ENCODE data around the gene PLXNA4. TPM values are rescaled to one million over a fixed set of nuclear protein-coding genes. Genes with fewer than 3 reads are reported as not detected.

PLXNA4 gene
- polyA plus RNA-seq, 3 donors, result 14.2 to 15.0 (median 14.6) TPM

DNA sequence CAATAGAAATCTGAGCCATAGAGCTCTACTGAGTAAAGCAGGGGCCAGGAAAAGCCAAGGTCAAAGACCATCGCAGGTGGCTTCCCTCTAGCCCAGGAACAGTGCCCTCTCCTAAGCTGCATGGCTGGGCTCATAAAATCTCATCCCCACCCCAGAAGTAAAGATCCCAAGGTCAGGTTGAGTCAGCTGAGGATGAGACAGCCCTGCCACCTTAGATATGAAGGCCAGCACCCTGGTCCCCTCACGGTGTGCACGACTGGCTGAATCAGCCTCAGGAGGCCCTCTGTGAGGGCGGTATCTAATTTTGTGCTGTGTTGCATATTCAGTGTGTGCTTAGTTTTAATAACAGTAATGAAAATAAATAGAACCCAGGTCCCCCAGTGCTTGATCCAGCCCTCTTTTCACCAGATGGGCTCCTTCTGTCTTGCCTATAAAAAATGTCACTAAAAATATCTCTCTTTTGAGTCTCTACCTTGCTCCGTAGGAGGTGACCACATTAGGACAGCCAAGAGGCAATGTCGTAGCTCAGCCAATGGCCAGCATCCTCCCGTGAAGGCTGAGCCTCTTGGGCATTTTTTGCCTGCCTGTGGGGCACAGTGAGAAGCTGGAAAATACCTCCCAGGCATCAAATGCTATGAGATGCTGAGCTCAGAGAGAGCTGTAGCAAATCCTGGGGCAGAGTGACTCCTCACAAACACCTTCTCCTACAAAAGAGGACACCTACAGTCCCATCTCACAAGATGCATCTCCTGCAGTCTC is 424.0 kb downstream of the PLXNA4 start:
- no peak for DNase-seq

DNA sequence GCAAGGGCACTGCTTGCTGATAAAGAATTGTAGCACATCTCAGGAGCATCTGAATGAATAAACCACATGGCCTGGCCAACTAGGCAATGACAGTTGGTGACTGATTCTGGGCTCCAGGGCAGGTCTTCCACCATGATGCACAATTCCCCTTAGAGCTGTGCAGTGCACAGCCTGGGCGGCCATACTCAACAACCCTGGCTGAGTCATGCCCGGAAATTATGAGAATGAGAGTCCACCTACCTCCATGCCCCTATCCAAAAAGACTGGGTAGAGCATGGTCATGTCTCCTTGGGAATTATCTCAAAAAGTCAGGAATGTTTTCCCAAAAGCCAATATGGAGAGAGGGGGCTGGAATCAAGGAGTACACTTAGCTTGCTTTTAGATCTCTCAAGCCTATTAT is 425.6 kb downstream of the PLXNA4 start:
- no peak for DNase-seq

DNA sequence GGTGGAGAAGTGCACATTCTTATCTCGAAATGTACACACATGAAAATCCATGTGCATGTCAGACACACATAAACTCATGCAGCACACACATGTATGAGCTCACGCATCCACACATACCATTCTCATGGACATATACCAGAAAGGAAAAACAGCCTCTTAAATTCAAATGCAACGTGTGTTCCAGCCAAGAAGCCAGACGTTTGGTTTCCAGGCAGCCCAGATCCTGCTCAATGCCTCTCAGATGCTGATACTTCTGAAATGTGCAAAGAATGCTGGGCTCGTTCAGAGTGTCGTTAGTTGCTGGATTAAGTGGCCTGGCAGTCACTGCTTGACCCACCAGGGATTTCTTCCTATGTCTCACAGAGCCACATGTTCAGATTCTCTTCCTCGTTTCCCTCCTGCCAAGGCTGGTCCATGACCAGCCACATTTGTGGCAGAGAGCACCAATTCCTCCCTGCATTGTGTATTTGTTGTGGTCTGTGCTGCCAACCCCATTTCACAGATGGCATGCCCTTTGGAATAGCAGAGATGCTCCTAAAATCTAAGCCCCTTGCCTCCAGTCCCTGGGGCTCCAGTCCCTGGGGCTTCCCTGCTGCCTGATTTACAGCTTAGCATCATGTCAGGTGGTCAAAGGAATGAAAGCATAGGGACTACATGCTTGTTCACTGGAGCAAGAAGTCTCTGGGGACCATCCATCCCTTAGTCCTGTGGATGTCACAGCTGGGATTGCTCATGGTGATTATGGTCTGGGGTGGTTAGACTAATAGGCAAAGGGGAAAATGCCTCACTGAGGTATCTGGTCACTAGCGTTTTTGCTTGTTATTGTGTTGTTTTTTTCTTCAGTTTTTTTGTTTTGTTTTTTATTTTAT is 426.6 kb downstream of the PLXNA4 start:
- DNase-seq, result no peak

DNA sequence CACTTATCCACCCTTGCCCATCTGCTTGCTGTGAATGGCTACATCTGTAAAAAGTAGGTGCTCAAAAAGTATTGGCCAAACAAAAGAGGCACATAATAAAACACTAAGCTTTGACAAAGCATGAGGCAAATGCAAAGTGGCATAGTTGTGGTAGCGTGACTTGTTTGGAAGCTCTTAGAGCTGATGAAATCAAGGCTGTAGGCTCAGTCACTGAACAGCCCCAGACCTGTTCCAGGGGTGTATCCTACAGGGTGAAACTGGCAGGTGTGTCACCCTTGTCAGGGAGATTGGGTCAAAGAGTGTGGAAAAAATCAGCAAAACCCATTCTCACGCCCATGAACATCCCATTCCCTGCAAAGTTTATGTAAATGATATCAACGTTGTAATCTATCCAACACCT is 427.4 kb downstream of the PLXNA4 start:
- DNase-seq, result no peak

DNA sequence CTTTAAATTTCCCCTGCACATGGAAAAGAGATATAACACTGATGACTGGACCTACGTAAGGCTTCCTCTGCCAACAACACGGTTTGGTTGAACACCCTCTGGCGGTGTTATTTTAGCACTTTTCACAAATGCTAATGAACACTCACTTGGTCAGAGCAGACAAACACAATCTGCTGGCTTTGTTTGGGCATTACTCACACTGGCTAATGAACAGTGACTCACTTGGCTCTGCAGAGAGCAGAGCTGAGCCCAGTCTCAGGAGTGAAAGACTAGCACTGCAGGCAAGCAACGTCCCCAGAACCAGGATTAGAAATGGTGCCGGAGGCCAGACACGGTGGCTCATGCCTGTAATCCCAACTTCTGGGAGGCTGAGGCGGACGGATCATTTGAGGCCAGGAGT is 430.8 kb downstream of the PLXNA4 start:
- DNase-seq, result no peak

DNA sequence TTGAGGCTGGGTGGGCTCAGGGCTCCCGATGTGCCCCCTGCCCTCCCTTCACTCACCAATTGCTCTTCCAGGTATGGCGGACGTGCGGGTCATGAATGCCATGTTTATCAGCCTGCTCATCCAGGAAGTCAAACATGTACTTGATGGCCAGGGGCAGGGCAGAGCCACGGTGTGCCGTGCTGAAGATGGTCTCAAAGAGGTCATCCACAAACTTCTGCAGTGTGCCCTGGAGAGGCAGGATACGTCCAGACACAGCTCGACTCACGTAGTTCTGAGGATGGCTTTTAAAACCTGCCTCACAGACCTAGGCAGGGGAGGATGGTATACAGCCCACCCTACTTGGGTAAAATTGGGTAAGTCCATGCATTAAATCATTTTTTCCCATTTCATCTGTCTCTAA is 431.2 kb downstream of the PLXNA4 start:
- no peak for DNase-seq

DNA sequence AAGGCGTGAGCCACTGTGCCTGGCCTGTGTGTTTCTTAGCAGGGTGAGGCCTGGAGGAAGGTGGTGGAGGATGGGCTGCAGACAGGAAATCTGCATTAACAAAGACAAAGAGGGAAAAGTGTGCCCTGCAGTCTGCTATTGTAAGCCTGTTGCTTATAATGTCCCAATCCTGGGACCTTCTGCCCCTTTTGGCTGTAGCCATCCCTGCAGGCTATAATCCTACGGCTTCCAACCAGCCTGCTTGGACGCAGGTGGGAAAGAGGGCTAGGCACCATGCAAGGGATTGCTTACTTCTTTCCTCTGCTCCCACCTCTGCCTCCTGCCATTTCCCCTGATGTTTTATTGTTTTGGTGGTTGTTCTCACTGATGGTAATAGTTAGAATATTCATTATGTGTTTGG is 434.3 kb downstream of the PLXNA4 start:
- DNase-seq, result no peak

DNA sequence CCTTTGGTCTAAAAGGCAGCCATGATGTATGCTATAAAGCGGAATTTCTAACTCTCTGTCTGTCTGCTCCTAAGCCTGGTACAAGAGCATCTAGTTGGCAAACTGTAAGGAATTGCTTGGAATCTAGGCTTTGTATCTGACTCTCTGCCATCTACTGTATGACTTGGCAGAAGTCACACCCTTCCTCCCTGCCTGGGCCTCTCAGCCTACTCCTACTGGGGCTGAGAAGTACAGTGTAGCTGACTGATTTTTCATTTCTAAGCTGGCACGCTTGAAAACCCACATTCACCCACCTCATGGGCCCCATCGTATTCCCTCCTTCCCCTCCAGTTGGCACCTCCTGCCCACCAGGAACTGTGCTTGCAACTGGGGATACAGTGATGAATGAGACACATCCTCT is 435.2 kb downstream of the PLXNA4 start:
- DNase-seq, result no peak

DNA sequence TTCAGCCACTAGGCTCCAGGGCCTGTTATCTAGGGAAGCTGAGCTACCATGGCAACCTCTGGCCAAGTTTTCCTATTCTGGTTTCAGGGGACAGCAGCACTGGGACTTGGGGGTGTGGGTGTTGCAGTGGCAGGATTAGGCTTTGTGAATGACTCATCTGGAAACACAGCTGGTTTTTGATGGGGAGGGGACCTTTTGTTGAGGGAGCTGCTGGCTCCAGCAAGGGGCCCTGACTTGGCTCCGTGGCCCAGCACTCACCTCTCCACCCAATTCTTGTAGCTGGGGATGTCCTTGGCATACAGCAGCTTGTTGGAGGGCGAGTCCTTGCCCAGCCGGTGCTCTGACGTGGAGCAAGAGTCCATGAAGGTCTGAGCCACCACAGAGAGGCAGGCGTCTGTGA is 435.9 kb downstream of the PLXNA4 start:
- no peak for DNase-seq

DNA sequence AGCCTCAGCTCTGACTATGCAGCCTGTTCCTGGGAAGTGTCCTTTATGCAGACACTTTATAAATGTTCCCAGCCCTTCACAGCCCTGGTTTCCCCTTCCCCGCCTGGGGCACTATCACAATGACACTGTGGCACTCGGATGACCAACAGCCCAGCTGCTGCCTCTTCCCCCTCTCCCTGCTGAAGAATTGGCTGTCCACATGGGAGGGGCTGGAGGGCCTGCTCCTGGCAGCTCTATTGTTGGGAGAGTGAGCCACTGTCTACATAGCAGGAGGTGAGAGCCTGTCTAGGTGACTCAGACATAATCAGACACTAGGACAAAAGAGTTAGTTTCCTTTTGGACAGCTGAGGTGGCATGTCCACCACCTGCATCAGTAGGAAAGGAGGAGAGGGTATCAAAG is 437.5 kb downstream of the PLXNA4 start:
- no peak for DNase-seq

DNA sequence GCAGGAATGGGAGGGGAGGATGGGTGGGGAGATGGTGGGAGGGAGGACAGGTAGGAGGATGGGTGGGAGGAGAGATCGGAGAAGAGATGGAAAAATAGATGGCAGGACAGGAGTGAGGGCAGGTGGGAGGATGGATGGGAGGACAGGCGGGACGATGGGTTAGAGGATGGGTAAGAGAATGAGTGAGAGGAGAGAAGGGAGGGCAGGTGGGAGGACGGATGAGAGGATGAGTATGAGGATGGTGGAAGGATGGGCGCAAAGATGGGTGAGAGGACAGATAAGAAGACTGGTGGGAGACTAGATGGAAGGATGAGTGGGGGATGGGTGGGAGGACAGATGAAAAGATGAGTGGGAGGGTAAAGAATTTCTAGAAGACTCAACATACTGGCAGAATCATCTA is 438.6 kb downstream of the PLXNA4 start:
- no peak for DNase-seq

DNA sequence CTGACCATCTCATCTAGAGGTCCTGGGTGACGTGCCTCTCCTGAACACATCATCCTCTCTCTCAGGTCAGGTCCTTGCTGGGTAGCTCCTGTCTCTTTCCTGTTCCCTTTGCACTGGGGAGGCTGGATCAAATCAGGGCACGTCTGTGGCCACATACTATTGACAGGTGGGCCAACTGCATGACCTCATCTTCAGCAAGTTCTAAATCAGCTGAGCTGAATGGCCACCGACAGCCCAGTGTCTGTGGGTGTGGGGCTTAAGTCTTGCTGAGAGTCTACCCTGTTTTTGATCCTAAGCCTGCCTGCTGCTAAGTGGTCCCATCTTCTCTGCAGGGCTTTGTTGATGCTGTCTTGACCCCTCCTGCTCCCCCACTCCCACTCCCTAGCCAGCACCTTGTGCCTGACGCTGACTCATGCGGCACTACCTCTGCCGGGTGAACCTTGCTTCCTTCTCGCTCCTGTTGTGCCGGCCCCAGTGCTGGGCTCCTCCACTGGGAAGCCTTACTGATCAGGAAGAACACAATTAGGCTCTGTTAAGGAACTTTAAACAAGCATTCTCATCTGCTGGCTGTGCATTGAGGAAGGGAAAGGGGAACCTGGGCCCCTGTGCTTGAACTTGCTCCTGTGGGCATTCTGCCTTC is 440.4 kb downstream of the PLXNA4 start:
- DNase-seq, result no peak

DNA sequence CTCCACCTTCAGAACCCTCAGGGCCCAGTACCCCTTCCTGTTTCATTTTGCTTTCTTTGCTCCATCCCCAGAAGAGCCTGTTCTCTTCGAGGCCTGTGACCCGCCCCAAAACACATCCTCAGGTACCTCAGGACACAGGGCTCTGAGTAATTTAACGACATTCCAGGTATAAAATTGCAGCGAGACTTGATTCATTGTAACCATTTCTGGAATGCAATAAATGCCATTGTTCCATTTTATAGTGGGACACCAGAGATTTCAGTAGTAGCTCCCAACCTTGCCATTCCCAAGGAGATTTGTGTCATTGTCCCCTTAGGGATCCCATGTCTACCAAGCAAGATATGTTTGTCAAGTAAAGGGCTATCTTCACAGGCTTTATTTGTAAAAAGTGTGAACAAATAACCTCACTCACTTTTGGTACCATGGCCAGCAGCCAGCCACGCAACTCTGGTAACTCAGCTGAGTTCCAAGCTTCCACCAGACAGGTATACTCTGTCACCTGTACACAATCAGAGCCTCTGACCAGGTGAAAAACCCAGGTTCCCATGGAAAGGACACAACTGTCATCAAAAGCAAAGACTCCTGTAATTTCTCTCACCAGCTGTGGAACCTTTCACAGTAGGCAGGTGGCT is 441.3 kb downstream of the PLXNA4 start:
- DNase-seq, result no peak

DNA sequence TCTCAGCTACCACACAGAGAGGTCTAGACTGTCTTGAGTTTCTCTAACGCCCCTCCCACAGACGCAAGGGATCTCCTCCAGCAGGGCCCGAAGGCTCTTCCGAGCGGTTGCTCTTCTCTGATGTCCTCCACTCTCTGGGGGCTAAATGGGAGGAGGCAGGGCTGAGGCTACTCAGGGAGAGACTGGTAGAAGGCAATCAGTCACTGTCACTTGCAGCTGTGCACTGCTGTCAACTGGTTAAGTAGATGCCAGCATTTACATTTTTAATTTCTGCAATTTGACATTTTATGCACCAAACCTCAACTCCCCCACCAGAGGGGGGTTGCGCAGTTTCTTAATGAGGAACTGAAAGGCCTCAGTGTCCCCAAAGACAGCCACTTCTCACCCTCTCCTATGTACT is 442.8 kb downstream of the PLXNA4 start:
- DNase-seq, result no peak

DNA sequence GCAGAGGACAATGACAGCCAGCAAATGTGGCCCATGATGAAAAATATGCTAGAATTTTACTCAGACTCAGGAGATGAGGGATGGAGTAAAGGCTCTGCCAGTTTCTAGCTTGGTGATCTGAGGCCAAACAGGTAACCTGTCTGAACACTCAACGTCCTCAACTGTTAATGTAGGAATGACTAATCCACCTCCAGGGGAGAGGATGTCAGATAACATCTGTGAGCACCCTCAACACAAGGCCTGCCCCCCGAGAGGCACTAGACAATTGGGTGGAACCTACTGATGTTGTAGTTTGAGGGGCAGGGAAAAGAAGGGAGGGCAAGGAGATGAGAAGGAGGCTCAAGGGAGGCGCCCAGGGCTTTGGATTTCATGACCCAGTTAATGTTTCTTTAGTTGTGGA is 445.1 kb downstream of the PLXNA4 start:
- no peak for DNase-seq

DNA sequence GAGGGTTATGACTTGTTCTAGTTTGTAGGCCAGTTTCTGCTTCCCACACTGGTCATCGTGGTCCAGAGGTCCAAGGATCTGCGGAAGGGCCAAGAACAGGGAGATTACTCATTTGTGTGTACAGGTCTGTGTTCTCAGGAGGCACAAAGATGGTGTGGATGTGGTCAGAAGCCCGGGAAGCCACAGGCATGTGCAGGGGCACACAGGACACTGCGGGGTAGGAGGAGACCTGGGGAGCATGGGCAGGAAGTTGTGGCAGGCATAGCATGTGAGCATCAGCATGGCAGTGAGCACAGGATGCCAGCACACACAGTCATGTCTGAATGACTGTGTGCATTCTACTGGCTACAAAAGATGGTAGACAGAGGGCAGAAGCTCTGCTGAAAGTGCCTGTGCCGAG is 445.8 kb downstream of the PLXNA4 start:
- no peak for DNase-seq

DNA sequence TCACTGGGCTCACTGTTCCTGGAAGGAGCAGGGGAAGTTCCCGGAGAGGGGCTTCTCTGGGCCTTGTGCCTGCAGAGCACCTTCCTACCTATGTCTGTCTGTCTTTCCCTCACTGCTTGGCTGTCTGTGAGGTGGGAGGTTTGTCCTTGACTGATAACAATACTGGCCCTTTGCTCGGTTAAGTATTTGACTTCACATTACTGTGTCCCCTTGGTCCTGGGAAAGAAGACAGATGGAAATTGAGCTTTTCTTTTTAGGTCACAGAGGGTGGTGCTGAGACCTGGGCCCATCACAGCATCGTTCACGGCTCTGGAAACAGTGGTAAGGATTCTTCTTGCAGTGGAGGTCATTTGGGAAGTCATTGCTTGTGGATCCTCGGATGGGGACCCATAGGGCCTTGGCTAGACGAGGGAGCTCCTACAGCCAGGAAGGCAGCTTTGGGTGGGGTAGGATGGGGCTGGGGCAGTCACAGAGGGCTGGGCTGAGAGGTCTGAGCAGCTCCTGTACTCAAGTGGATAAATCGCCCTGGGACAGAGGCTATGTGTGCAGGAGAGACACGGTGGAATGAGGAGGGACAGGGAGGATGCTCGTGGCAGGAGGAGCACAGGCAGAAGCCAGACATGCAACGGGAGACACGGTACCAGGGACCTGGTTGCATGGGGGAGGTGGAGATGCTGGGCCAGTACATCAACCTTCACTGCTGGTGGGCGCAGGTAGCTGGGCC is 450.2 kb downstream of the PLXNA4 start:
- DNase-seq, result no peak

DNA sequence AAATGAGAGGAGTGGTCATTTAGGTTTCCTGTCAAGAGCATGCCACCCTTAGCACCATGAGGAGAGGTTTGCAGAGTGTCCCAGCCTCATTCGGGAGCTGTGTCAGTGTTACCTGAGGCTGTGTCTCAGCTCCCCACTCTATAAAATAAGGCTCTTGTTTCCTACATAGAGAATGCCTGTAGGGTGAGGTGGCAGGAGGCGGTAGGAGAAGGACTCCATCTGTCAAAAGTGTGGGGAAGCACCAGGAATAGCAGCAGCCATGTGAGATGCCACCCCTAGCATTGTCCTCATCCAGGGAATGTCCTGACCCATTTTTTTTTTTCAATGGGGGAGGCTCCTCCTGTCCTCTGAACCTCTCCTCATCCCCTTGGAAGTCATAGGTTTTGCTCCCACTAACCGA is 451.2 kb downstream of the PLXNA4 start:
- no peak for DNase-seq

DNA sequence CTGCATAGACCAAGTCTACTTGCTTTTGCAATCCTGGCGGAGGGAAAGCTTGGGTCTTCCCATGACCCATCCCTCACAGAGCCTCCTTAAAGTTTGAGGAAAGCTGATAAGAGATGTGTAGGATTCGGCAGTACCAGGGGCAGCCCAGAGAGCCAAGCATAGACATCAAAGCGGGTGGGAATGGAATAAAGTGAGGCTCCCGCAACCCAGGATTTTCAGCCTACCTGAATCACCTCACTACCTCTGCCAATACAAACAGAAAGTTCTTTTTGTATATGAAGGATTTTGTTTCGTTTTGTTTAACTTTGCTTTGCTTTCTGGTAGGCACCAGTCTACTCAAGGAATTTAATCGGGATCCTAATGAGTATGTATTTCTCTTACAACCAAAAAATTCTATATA is 451.7 kb downstream of the PLXNA4 start:
- no peak for DNase-seq

DNA sequence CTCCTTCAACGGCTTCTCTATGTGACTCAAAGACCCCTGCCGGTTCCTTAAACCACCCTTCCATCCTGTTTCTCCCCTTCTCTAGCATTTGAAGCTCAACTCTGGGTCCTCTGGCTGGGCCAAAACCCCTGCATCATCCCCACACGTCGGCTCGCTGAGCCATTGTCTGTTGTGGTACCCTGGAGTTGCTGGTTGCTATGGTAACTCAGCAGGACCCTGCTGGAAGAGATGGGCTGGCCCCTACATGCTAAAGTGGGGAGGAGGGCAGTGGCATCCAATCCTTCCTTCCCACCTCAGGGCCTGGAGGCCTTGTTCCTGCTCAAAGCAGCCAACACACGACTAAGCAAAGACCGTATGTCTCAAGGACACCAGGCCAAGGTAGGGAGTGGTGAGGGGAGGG is 452.5 kb downstream of the PLXNA4 start:
- DNase-seq, result no peak

DNA sequence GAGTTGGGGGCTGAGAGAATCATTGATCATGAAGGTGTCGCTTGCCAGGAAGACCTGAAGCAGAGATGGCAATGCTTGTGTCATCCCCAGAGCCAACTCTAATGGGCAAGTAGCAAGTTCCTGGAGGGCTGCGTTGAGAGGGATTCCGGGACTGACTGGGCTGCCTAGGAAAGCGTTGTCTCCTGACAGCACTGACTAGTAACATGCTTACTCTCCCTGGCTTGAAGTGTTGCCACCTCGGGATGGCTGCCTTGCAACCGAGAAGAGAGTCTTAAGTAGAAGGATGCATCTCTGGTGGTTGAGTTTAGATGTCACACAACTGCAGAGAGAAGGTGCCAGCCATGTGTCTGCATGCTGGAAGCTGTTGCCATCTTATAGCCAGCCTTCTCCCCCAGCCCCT is 453.4 kb downstream of the PLXNA4 start:
- no peak for DNase-seq

DNA sequence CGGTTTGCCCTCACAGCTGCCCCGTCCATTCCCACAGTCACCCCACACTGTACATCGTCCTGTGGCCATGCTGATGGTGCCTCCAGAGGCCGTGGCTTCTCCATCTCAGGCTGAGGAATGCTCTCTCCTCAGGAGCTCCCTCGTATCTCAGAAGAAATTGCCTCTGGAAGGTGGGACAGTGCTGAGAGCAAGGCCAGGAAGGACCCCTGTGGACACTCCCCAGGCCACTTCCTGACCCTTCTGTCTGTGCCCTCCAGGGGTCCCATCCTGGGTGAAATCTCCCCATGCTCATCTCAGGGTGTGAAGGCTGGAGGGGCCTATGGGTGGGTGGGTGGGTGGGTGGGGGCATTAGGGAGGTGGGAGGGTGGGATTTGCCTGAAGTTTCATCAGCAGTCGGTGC is 454.3 kb downstream of the PLXNA4 start:
- DNase-seq, result no peak
